PFSK-1 (cell line): Measurements from ENCODE around the gene KLK2.

Source experiments
- POLR2AphosphoS5 ChIP-seq: IDR thresholded peaks from 2 replicates; pipeline ENCODE4 v1.6.1; 2012; ENCODE audit warnings: low read depth, mild to moderate bottlenecking, control low read depth, low read length, moderate library complexity
- REST ChIP-seq, 2 experiments: IDR thresholded peaks; 2 replicates each; pipeline versions ENCODE4 v1.6.1 to v1.8.0; 2011 to 2012; ENCODE audit warnings: low read depth in 2 of 2, low read length in 2 of 2, control low read depth in 1 of 2, inconsistent platforms in 1 of 2, mild to moderate bottlenecking in 1 of 2, moderate library complexity in 1 of 2; ENCODE audit not compliant: insufficient read depth in 1 of 2
- SIN3A ChIP-seq: IDR thresholded peaks from 2 replicates; pipeline ENCODE4 v1.6.1; 2012; ENCODE audit warnings: mild to moderate bottlenecking, low read length, moderate library complexity, borderline replicate concordance; ENCODE audit not compliant: insufficient read depth
- TAF1 ChIP-seq: IDR thresholded peaks from 2 replicates; pipeline ENCODE4 v1.6.1; 2012; ENCODE audit warnings: low read length, control low read depth, borderline replicate concordance; ENCODE audit not compliant: insufficient read depth

GRCh38 chr19:50842130-50842529, 31.1 kb upstream of the KLK2 start:
- TF ChIP-seq POLR2AphosphoS5 = no peak
- TF ChIP-seq REST (IDR thresholded peaks at IDR 0.05; ENCODE audit: insufficient read depth in 1 of 2, low read depth in 2 of 2, low read length in 2 of 2) = no peak
- TF ChIP-seq TAF1 = no peak
- no peak for TF ChIP-seq SIN3A
